Esophagus squamous epithelium (tissue), 5 donors: ENCODE data around the gene MECP2. TPM values are rescaled to one million over a fixed set of nuclear protein-coding genes. Genes with fewer than 3 reads are reported as not detected.

Experiments used
- DNase-seq: peaks from one replicate; lab custom pipeline; 2025; lab: John Stamatoyannopoulos, UW
- H3K27ac ChIP-seq, 4 donors: fragments of 200-600 bp; sonication (generic); one replicate each; pipeline ENCODE4 v1.5.1; 2016 to 2019; ENCODE audit warnings: mild to moderate bottlenecking in 1 of 4
- H3K27me3 ChIP-seq, 4 donors: fragments of 200-600 bp; sonication (generic); 1 replicate in 3 of 4; 2 replicates in 1 of 4; pipeline versions ENCODE4 v1.5.1 to v1.6.0; 2017 to 2021; ENCODE audit warnings: antibody characterized with exemption in 1 of 4
- H3K36me3 ChIP-seq, 3 donors: fragments of 200-600 bp; sonication (generic); one replicate each; pipeline ENCODE4 v1.5.1; 2016 to 2019
- H3K4me1 ChIP-seq, 3 donors: fragments of 200-600 bp; sonication (generic); one replicate each; pipeline ENCODE4 v1.5.1; 2017 to 2019
- H3K4me3 ChIP-seq, 4 donors: fragments of 200-600 bp; sonication (generic); 1 replicate in 3 of 4; 2 replicates in 1 of 4; pipeline ENCODE4 v1.5.1; 2016 to 2019; ENCODE audit warnings: mild to moderate bottlenecking in 2 of 4, moderate library complexity in 1 of 4
- H3K9me3 ChIP-seq, 3 donors: fragments of 200-600 bp; sonication (generic); one replicate each; pipeline ENCODE4 v1.5.1; 2016 to 2019
- CTCF ChIP-seq, 6 experiments: fragments of 450-650 bp in 4 of 6; fragments of 200-600 bp in 2 of 6; sonication (generic) in 2 of 6; IDR thresholded peaks; one replicate each; pipeline ENCODE4 v1.5.1; 2016 to 2019; ENCODE audit warnings: antibody characterized with exemption in 6 of 6, mild to moderate bottlenecking in 4 of 6, moderate library complexity in 4 of 6
- POLR2A ChIP-seq, 4 donors: fragments of 450-650 bp; IDR thresholded peaks; one replicate each; pipeline ENCODE4 v1.6.1; 2017; ENCODE audit warnings: antibody characterized with exemption in 4 of 4, mild to moderate bottlenecking in 4 of 4, moderate library complexity in 3 of 4
- WGBS, 2 donors: methylation state at CpG; one replicate each; pipeline ENCODE4 v1.1.5; 2018; 5-methylcytosine and 5-hydroxymethylcytosine counted together
- intact Hi-C: fragments of 100-400 bp; cut with DNase I; formaldehyde crosslinking; loops from one replicate; pipeline ENCODE4 v1.15.0; 2022
- total RNA-seq, 4 donors: library from RNA; depleted of rRNA; stranded (reverse); fragments of >200 nt; gene quantifications; one replicate each; pipeline ENCODE4 v1.1.0, GENCODE V29; 2016
- donor health status: DM: yes; HTN: yes; CAD: no.

The MECP2 gene
- total RNA-seq, 4 donors from 2014 or later, result 17.7 to 38.7 (median 25.4) TPM

GRCh38 chrX:154077101-154077500 lies 20.4 kb downstream of the MECP2 start:
- Histone ChIP-seq H3K4me1 (peaks cover 0 to 42% (median 5%) of the 10 kb centered on the region in 3 donors), H3K36me3 (no peaks in the 10 kb centered on the region)
- intact Hi-C loops, result no loop called here

GRCh38 chrX:154074199-154074598 lies 23.3 kb downstream of the MECP2 start:
- H3K4me1 ChIP-seq, result peaks cover 0 to 39% (median 5%) of the 10 kb centered on the region in 3 donors
- H3K4me3 ChIP-seq, result no peak overlapping the region
- no peaks in the 10 kb centered on the region for H3K9me3 ChIP-seq
- H3K27me3 ChIP-seq, result no peaks in the 10 kb centered on the region
- TF ChIP-seq POLR2A (IDR thresholded peaks at IDR 0.05) (no peak), CTCF (IDR thresholded peaks at IDR 0.05) (no peak)
- 65% methylated on average over 3 of the region's 3 CpGs; no CpG with 5 or more reads in 1 of the 2 donors for WGBS, 2 donors
- H3K27ac ChIP-seq, result no peak overlapping the region
- no peak for DNase-seq
- no peaks in the 10 kb centered on the region for H3K36me3 ChIP-seq
- intact Hi-C loops, result no loop called here

More at GRCh38 chrX:154077101-154077500, 20.4 kb downstream of the MECP2 start:
- H3K27ac ChIP-seq, result no peak overlapping the region
- 82 to 95% methylated on average over 4 of the region's 4 CpGs for WGBS, 2 donors
- TF ChIP-seq CTCF (IDR thresholded peaks at IDR 0.05), result no peak
- TF ChIP-seq POLR2A (IDR thresholded peaks at IDR 0.05), result no peak
- H3K4me3 ChIP-seq, result no peak overlapping the region
- no peaks in the 10 kb centered on the region for H3K9me3 ChIP-seq
- DNase-seq, result no peak
- no peaks in the 10 kb centered on the region for H3K27me3 ChIP-seq

GRCh38 chrX:154072192-154072591 lies 25.3 kb downstream of the MECP2 start:
- no peak for TF ChIP-seq POLR2A (IDR thresholded peaks at IDR 0.05)
- TF ChIP-seq CTCF (IDR thresholded peaks at IDR 0.05), result no peak
- Histone ChIP-seq H3K9me3 (no peaks in the 10 kb centered on the region), H3K27ac (no peak overlapping the region), H3K36me3 (no peaks in the 10 kb centered on the region), H3K4me3 (no peak overlapping the region), H3K27me3 (no peaks in the 10 kb centered on the region), H3K4me1 (peaks cover 0 to 40% (median 5%) of the 10 kb centered on the region in 3 donors)
- 56 to 67% methylated on average over 1 of the region's 1 CpG for WGBS, 2 donors
- no peak for DNase-seq
- intact Hi-C loops, result no loop called here

GRCh38 chrX:154068560-154068959 lies 29.0 kb downstream of the MECP2 start:
- DNase-seq, result no peak
- TF ChIP-seq CTCF (IDR thresholded peaks at IDR 0.05), result no peak
- no peak for TF ChIP-seq POLR2A (IDR thresholded peaks at IDR 0.05)
- no peak overlapping the region for H3K27ac ChIP-seq
- H3K4me1 ChIP-seq, result peaks cover 0 to 50% (median 12%) of the 10 kb centered on the region in 3 donors
- no peaks in the 10 kb centered on the region for H3K36me3 ChIP-seq
- H3K9me3 ChIP-seq, result no peaks in the 10 kb centered on the region
- intact Hi-C loops, result no loop called here
- WGBS, 2 donors, result 61 to 100% methylated on average over 2 of the region's 3 CpGs
- no peaks in the 10 kb centered on the region for H3K27me3 ChIP-seq
- H3K4me3 ChIP-seq, result no peak overlapping the region

- H3K9me3 ChIP-seq, result no peaks in the 10 kb centered on the region
- H3K27ac ChIP-seq, result no peak overlapping the region
- H3K4me1 ChIP-seq, result peaks cover 0 to 69% (median 21%) of the 10 kb centered on the region in 3 donors
- no peak overlapping the region for H3K4me3 ChIP-seq
- no peaks in the 10 kb centered on the region for H3K36me3 ChIP-seq
- TF ChIP-seq CTCF (IDR thresholded peaks at IDR 0.05) (no peak), POLR2A (IDR thresholded peaks at IDR 0.05) (no peak)
- H3K27me3 ChIP-seq, result no peaks in the 10 kb centered on the region
- 43 to 44% methylated on average over 2 to 3 of the region's 9 CpGs for WGBS, 2 donors
- intact Hi-C loops, result no loop called here
- no peak for DNase-seq
Observed at GRCh38 chrX:154064637-154065435, 32.7 kb downstream of the MECP2 start.
